Neural cell (in vitro differentiated cells): ENCODE results near the gene SCN8A. TPM values are rescaled to one million over a fixed set of nuclear protein-coding genes. Genes with fewer than 3 reads are reported as not detected.
A peak's percentile ranks its signal among the peaks of the same experiment; 100 is the strongest.

Experiments used
- H2AFZ ChIP-seq: fragments of 200-600, 300-800 bp; sonication (generic), shearing (Covaris generic); 2 replicates; pipeline ENCODE4 v1.6.0; 2014; ENCODE audit warnings: low read depth, mild to moderate bottlenecking, antibody characterized with exemption, low read length, moderate library complexity
- H3F3A ChIP-seq: fragments of 200-600 bp; shearing (Covaris generic); 2 replicates; pipeline ENCODE4 v1.6.1; 2016; ENCODE audit warnings: mild to moderate bottlenecking, moderate library complexity, mixed read lengths, antibody characterized with exemption, low read length; ENCODE audit not compliant: insufficient read depth, poor library complexity, severe bottlenecking
- H3K27ac ChIP-seq: fragments of 200-600, 300-800 bp; sonication (generic), shearing (Covaris generic); 2 replicates; pipeline ENCODE4 v1.5.1; 2014; ENCODE audit warnings: mild to moderate bottlenecking, low read length, moderate library complexity
- H3K27me3 ChIP-seq: fragments of 300-800, 200-600 bp; sonication (generic), shearing (Covaris generic); 2 replicates; pipeline ENCODE4 v1.6.0; 2014; ENCODE audit warnings: mild to moderate bottlenecking, low read depth, low read length, moderate library complexity; ENCODE audit not compliant: insufficient read depth
- H3K36me3 ChIP-seq: fragments of 300-800, 200-600 bp; sonication (generic), shearing (Covaris generic); 2 replicates; pipeline ENCODE4 v1.5.1; 2014; ENCODE audit warnings: mild to moderate bottlenecking, antibody characterized with exemption, low read length, moderate library complexity; ENCODE audit not compliant: insufficient read depth
- H3K4me2 ChIP-seq: fragments of 300-800, 200-600 bp; sonication (generic), shearing (Covaris generic); 2 replicates; pipeline ENCODE4 v1.6.0; 2014; ENCODE audit warnings: mild to moderate bottlenecking, low read length
- H3K4me3 ChIP-seq: fragments of 300-800, 200-600 bp; sonication (generic), shearing (Covaris generic); 2 replicates; pipeline ENCODE4 v1.5.1; 2014; ENCODE audit warnings: mild to moderate bottlenecking, low read length, moderate library complexity
- H3K79me2 ChIP-seq: fragments of 200-600 bp; shearing (Covaris generic); replicated peaks from 2 replicates; pipeline ENCODE4 v1.6.0; 2014; ENCODE audit warnings: mild to moderate bottlenecking, low read length, moderate library complexity; ENCODE audit not compliant: insufficient read depth
- H3K9ac ChIP-seq: fragments of 300-800, 200-600 bp; sonication (generic), shearing (Covaris generic); 2 replicates; pipeline ENCODE4 v1.6.1; 2016; ENCODE audit warnings: mild to moderate bottlenecking, low read length, mixed read lengths
- H3K9me2 ChIP-seq: fragments of 200-600 bp; shearing (Covaris generic); 2 replicates; pipeline ENCODE4 v1.6.1; 2016; ENCODE audit warnings: mild to moderate bottlenecking, low read length, mixed read lengths; ENCODE audit not compliant: insufficient read depth
- H3K9me3 ChIP-seq: fragments of 200-600, 300-800 bp; sonication (generic), shearing (Covaris generic); 2 replicates; pipeline ENCODE4 v1.6.1; 2016; ENCODE audit warnings: mild to moderate bottlenecking, mixed run types, low read length, moderate library complexity, mixed read lengths
- H4K20me1 ChIP-seq: fragments of 200-600 bp; shearing (Covaris generic); 2 replicates; pipeline ENCODE4 v1.6.1; 2016; ENCODE audit warnings: mild to moderate bottlenecking, mixed run types; ENCODE audit not compliant: insufficient read depth
- CTCF ChIP-seq: fragments of 450-650 bp; IDR thresholded peaks from 2 replicates; pipeline ENCODE4 v1.5.1; 2014; ENCODE audit warnings: antibody characterized with exemption, mild to moderate bottlenecking, moderate library complexity; ENCODE audit not compliant: poor library complexity, severe bottlenecking
- EZH2 ChIP-seq: fragments of 200-600, 300-800 bp; shearing (Covaris generic), sonication (generic); IDR thresholded peaks from 2 replicates; pipeline ENCODE4 v1.6.1; 2014; ENCODE audit warnings: antibody characterized with exemption, low read length, borderline replicate concordance, mild to moderate bottlenecking; ENCODE audit not compliant: insufficient read depth, poor library complexity, severe bottlenecking
- MXI1 ChIP-seq: fragments of 450-650 bp; conservative IDR thresholded peaks from 2 replicates; pipeline ENCODE4 v1.6.1; 2014; ENCODE audit warnings: antibody characterized with exemption, mild to moderate bottlenecking; ENCODE audit not compliant: poor library complexity, severe bottlenecking
- POLR2AphosphoS5 ChIP-seq: IDR thresholded peaks from 2 replicates; pipeline ENCODE4 v1.6.1; 2012
- RAD21 ChIP-seq: fragments of 450-650 bp; conservative IDR thresholded peaks from 2 replicates; pipeline ENCODE4 v1.6.1; 2014; ENCODE audit warnings: antibody characterized with exemption, mild to moderate bottlenecking, moderate library complexity
- REST ChIP-seq: IDR thresholded peaks from 2 replicates; pipeline ENCODE4 v1.6.1; 2012; ENCODE audit warnings: borderline replicate concordance
- polyA plus RNA-seq: library from polyadenylated mRNA; depleted of rRNA; stranded (reverse); fragments of >200 nt; gene quantifications from 2 replicates; pipeline ENCODE4 v1.2.3, GENCODE V29; 2014

The SCN8A gene
- polyA plus RNA-seq, 1 donor from 2014 or later = 14.2 TPM

- H3K4me2 ChIP-seq = no peak overlapping the region
- H3K27me3 ChIP-seq = no peaks in the 10 kb centered on the region
- H3K4me3 ChIP-seq = no peak overlapping the region
- no peaks in the 10 kb centered on the region for H4K20me1 ChIP-seq
- no peak for TF ChIP-seq EZH2
- no peak for TF ChIP-seq RAD21
- TF ChIP-seq REST = no peak
- TF ChIP-seq MXI1 = no peak
- no peak for TF ChIP-seq CTCF
- H3K9me2 ChIP-seq = no peaks in the 10 kb centered on the region
- H3K9me3 ChIP-seq = no peaks in the 10 kb centered on the region
- H3K27ac ChIP-seq = no peak overlapping the region
- no peaks in the 10 kb centered on the region for H3F3A ChIP-seq
- no peak overlapping the region for H2AFZ ChIP-seq
- no peaks in the 10 kb centered on the region for H3K79me2 ChIP-seq
- no peaks in the 10 kb centered on the region for H3K36me3 ChIP-seq
- no peak overlapping the region for H3K9ac ChIP-seq
These were observed 126.4 kb downstream of the SCN8A start for GRCh38 chr12:51717326-51717925.

- no peak overlapping the region for H3K27ac ChIP-seq
- no peaks in the 10 kb centered on the region for H3K9me2 ChIP-seq
- H2AFZ ChIP-seq = no peak overlapping the region
- no peak overlapping the region for H3K4me2 ChIP-seq
- no peaks in the 10 kb centered on the region for H3K27me3 ChIP-seq
- no peaks in the 10 kb centered on the region for H4K20me1 ChIP-seq
- H3K9me3 ChIP-seq = no peaks in the 10 kb centered on the region
- H3K36me3 ChIP-seq = no peaks in the 10 kb centered on the region
- no peaks in the 10 kb centered on the region for H3K79me2 ChIP-seq
- no peaks in the 10 kb centered on the region for H3F3A ChIP-seq
- peak overlapping the region; percentile 42 for H3K4me3 ChIP-seq
- TF ChIP-seq REST = no peak
- no peak for TF ChIP-seq POLR2AphosphoS5
- peak; percentile 37 for TF ChIP-seq CTCF
- no peak for TF ChIP-seq EZH2
- no peak overlapping the region for H3K9ac ChIP-seq
These were observed 130.4 kb downstream of the SCN8A start for GRCh38 chr12:51721282-51721940.
